GM18909 (cell line): ENCODE measurements around the gene TJAP1.
A peak's percentile ranks its signal among the peaks of the same experiment; 100 is the strongest.

Experiments used
- ATAC-seq: cut with Tn5 transposase; IDR thresholded peaks from one replicate; pipeline ENCODE4 v1.9.1; 2021; ENCODE audit warnings: mild to moderate bottlenecking; ENCODE audit not compliant: unreplicated experiment, poor library complexity

TJAP1 gene

DNA sequence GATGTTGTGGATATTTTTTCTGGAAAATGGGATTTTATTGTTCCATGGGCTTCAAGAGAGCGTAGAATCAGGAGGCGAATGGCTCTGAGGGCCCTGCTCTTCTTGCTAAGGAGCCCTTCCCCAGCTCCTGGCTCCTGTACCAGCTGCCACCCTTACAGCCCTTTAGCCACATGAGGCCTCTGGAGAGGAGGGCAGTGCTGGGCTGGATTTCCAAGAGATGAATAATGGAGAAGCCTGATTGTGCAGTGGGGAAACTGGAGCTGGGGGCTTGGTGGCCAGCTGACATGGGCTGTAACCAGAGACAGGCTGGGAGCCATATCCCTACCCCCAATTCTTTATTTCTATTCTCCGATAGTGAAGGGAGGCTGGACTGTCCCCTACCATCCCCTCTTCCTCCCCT lies 23.6 kb downstream of the TJAP1 start:
- no peak for ATAC-seq

DNA sequence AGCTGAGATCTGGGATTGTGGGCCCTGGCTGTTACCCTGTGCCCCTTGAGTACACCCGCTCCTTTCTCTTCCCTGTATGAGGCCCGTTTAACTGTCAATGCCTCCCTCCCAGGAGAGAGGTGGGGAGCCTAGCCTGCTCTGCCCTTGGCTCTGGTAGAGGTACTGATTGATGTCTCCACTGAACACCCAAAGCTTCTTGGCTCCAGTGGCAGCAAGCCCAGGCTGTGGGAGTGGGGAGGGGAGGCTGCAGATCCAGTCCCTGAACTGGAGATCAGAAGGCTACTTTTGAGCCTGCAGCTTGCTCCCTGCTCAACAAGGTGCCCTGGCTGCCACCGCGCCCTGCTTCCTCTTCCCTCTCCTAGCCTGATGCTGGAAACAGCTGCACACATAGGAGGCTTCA lies 25.3 kb downstream of the TJAP1 start:
- ATAC-seq, result no peak

DNA sequence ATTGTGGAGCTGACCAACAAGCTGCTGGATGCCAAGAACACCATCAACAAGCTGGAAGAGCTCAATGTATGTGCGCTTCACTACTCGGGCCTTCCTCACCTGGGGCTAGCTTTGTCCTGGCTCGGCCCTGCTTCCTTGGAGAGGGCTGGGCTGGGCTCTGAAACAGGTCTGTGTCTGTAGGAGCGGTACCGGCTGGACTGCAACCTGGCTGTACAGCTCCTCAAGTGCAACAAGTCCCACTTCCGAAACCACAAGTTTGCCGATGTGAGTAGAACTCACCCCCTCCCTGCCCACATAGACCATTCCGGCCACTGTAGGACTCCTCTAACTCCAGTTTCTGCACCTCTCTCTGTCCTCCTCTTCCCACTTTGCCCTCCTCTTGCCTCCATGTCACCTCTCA lies 26.1 kb downstream of the TJAP1 start:
- no peak for ATAC-seq

DNA sequence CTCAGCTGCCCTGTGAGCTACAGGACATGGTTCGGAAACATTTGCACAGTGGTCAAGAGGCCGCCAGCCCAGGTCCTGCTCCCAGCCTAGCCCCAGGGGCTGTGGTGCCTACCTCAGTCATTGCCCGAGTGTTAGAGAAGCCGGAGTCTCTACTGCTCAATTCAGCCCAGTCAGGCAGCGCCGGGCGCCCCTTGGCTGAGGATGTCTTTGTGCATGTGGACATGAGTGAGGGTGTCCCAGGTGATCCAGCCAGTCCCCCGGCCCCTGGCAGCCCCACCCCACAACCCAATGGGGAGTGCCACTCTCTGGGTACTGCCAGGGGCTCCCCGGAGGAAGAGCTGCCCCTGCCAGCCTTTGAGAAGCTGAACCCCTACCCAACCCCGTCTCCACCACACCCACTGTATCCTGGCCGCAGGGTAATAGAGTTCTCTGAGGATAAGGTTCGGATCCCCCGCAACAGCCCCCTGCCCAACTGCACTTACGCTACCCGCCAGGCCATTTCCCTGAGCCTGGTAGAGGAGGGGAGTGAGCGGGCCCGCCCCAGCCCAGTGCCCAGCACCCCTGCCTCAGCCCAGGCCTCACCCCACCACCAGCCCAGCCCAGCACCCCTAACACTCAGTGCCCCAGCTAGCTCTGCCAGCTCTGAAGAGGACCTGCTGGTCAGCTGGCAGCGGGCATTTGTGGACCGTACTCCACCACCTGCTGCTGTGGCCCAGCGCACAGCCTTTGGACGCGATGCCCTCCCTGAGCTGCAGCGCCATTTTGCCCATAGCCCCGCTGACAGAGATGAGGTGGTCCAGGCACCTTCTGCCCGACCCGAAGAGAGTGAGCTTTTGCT lies 27.6 kb downstream of the TJAP1 start:
- no peak for ATAC-seq

DNA sequence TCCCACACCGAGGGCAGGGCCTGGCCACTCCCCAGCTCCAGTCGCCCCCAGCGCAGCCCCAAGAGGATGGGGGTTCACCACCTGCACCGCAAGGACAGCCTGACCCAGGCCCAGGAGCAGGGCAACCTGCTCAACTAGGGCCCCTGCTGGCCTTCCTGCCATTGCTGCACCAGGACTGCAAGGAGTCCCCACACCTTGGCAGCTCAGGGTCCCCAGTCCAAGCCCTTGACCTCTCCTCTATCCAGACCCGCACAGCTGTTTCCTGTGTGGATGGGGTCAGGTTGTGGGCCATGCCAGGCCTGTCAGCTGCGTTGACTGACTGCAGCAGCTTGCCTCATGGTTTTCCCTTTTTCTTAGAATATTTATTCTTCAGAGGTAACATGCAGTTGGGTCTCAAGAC lies 28.3 kb downstream of the TJAP1 start:
- ATAC-seq, result no peak

DNA sequence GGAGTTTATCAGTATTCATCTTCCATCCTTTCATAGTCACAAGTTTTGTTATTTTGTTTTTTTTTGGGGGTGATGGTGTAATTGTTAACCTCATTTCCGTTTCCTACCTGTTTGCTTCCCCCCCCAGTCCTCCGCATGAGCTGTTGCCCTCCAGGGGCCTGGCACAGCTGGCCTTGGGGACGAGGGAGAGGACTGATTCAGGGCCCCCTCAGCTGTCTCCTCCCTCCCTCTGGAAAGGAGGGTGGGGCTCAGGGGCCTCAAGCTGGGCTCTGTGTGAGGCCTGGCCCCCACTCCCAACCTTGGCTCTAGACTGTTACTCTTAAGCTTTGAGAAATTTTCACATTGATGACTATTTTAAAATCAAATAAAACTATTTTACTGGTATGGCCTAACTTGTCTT lies 28.8 kb downstream of the TJAP1 start:
- ATAC-seq, result no peak

DNA sequence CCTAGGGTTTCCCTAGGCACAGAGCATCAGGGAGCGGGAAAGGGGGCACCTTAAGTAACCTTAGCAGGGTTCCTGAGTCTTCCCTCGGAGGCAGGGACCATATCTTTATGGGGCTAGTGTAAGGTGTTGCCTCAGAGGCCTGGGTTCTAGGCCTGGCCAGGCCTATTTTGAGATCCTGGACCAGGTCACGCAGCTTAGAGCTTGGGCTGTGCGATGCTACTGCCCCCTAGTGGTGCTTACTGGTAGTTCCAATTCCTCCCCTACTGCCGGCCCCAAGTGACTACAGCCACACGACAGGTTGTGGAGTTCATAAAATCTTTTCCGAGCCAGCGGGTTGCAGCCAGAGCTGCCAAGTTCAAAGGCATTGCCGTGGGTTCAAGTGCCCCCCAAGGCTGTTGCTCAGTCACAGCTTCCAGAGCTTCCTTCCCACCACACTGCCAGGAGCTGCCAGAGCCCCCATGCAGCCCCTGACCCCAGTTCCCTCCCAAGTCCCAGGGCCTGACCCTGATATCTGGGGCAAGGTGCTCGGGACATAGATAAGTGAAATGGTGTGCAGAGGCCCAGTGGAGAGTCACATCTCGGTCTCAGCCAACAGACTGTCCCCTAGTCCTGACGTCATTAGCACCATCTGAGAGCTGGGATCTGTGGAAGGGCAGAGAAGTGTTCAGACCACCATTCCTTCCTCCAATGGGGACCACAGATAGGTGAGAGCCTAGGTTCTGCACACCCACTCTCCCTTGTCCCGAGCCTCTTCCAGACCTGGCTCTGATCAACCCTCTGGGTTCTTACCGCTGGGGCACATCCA lies 29.5 kb downstream of the TJAP1 start:
- ATAC-seq, result peak; percentile 50

DNA sequence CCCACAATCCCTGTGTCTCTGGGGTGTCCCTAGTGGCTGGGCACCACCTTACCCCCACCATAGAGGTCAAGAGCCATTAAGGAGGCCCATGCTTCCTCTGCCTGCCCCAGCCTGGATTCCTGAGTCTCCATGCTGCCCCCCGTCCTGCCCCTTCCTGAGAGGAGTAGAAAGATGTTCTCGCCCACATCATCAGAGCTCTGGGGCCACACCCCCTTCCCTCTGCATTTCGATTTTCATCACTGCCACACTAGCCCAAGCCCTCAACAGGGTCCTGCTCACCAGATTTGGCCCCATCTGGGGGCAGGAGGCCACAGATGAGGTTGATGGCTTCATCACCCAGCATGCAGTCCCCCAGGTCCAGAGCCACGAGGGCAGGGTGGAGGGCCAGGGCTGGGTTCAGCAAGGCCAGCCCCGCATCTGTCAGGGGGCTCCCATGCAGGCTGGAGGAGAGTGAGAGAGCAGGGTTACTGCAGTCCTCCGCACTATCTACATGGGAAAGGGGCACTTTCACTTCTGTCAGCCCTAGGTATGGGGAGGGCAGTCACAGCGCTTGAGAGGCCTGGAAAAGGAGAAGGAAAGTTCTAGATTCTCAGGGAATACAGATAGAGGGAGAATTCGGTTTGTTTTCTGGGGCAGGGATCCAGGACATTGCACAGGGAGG lies 31.2 kb downstream of the TJAP1 start:
- ATAC-seq, result no peak

DNA sequence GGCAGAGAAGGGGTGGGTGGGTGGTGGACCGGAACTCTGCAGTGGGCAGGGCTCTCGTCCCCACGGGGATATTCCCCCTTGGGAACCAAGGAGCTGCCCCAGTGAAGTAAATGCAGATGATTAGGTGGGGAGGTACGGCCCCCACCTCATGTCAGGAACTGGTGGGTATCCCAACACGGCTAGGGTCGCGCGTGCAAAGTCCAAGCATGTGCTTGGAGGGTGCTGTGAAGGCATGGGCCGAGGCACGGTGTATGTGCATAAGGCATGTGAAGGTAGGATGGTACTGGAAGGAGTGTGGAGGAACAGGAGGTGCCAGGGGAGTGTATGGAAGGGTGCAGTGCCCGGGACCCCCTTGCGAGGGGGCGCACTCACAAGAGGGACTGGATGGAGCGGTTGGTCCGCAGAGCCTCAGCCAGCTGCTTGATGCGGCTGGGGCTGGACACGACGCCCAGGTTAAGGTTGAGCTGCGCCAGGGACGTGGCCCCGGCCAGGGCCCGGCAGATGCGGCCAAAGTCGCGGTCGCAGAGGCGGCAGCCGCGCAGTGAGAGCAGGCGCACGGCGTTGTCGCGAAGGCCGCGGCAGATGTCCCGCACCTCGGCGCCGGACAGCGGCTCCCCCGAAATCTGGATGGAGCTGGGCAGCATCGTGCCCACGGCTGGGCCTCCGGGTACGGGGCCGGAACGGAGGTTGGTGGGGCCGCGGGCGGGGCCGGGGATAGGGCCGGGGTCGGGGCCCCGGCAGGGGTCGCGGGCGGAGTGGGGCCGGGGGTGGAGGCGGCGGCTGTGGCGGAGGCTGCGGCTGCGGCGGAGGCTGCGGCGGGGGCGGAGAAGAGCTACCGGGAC lies 32.0 kb downstream of the TJAP1 start:
- no peak for ATAC-seq

DNA sequence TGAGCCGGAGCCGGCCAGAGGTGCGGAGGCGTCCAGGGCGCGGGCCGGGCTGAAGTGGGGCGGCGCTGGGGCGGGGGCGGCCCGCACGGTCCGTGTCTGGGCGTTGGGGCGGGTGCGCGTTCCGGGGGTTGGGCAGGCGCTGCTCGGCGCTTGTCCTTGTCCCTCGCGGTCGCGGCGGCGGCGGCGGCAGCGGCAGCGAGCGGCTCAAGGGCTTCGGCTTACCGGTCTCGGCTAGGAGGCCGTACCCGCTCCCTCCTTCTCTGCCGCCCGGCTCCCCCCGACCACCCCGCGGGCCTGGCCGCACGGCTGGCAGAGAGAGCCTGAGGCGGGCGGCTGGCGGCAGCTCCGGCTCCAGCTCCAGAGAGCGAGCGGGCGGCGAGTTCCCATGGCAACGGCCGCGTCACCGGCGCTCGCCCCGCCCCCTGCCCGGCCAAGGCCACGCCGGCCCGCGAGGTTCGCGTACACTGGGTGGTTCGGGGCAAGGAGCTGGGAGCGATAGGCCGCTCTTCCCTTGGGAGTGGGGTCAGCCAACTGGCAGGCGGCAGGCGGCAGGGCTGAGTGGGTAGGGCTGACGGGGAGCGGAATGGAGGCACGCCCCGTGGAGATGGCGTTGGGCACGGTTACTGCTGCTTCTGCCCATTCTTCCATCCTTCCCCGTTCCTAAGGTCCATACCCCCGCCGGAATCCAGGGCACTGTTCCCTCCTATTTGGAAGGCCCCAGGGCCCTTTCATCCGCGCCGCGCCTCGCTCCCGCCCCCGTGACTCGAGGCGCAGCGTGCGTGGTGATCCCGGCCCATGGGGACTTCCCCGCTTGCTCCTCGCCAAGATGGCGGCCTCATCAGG lies 32.8 kb downstream of the TJAP1 start, which contains the start of gene LRRC73:
LRRC73 (minus strand) TSS at position 363 of the 843 bp plus-strand sequence. CDS start 561 bp downstream, outside the sequence.
- peak; percentile 72 for ATAC-seq

DNA sequence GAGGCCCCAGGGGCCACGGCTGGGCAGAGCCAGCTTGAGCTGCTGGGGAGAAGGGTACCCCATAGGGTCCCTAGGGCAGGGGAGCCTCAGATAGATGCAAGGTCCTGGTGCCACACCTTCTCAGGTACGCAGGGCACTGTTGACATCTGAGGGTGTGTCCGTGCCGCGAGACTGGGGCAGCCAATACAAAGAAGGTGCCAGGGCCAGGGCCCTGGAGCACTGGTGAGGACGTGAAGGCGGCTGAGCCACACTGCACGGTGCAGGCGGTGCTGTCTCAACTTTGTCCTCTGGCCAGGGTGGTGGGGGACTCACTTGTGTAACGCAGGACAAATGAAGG lies 33.4 kb downstream of the TJAP1 start:
- no peak for ATAC-seq

DNA sequence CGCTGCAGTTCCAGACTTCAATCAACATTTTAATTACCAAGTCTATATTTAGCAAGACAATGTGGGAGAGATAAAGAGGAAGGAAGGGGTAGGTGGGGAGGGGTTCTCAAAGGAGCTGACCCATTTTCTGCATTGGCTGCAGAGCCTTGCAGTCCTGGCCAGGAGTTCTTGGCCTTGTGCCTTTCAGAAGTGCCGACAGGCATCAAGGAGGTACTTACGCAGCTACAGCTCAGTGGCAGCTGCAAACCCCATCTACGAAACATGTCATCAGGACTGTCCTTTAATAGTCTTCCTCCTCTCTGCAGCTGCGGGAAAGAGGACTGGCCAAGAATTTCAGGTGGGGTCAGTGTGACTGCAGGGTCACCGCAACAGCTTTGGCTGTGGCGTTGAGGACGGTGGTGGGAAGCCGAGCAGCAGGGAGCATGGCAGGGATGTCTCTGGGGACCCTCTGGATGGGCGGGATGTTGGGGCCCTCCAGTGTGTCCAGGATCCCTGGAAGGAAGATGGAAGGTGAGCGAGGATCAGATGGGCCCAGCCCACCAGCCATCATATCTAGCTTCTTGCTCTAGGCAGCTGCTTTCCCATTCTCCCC lies 34.5 kb downstream of the TJAP1 start:
- no peak for ATAC-seq

DNA sequence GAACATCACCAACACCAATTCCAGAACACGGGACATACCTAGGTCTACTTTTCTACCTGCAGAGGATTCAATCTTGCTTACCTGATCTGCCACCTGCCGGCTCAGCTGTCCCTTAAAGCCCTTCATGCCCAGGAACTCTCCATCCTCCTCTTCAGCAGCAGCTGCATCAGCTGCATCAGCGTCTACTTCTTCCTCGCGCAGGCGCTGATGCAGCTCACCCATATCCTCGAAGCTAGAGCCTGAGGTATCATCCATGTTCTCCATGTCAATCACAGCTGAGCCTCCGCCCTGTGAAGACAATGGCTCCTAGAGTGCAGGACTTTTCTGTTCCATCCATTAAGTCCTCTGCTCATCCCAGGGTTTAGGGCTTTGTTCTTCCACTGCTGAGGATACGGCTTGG lies 38.4 kb downstream of the TJAP1 start:
- ATAC-seq, result no peak

DNA sequence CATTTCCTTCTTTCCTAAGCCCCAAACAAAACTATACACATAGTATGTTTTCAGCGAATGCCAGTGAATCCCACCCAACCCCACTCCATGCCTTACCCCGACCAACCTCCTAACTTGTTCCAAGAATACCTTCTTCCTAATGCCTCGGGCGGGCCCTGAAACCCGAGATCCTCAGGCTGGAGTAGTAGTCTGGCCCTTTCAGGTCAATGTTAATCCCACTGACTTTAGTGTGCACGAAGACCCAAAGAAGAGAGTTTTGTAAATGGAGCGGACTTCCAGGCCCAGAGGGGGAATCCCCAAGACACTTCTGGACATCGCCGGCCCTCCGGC lies 39.0 kb downstream of the TJAP1 start:
- ATAC-seq, result no peak

DNA sequence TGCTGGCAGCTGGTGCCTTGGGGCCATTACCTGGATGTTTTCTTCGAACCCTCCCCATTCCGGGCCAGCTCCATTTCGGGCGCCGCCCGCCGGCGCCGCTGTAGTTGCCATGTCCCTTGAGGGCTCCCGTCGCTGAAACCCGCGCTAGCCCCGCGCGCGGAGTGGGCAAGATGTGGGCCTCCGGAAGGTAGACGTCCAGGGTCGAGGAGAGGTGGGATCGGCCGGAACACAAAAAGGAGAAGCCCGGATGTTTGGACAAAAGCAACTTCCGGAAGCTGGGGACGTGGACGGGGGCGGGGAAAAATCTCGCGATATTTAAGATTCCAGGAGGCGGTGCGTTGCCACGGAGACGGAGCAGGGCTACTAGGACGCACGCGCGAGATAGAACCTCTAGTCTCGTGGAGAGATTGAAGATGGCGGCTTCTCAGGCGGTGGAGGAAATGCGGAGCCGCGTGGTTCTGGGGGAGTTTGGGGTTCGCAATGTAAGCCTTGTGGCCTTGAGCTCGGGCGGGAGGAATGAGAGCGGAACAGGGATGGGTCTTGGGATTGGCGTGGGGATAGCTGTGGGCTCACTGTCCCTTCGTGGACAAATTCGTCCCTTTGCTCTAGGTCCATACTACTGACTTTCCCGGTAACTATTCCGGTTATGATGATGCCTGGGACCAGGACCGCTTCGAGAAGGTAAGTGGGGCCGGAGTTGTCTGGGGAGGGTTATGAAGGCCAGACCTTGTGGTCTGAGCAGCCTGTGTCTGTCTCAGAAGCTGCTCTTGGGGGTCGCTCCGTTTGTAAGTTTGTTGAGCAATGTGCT lies 39.5 kb downstream of the TJAP1 start, which contains the start of the genes POLR1C and YIPF3:
POLR1C (plus strand) TSS at position 393 of the 808 bp plus-strand sequence; CDS start at position 414, 21 bp downstream.
YIPF3 (minus strand) TSS at position 230 of the 808 bp plus-strand sequence; CDS start at position 111, 119 bp downstream.
- ATAC-seq, result peak; percentile 85

DNA sequence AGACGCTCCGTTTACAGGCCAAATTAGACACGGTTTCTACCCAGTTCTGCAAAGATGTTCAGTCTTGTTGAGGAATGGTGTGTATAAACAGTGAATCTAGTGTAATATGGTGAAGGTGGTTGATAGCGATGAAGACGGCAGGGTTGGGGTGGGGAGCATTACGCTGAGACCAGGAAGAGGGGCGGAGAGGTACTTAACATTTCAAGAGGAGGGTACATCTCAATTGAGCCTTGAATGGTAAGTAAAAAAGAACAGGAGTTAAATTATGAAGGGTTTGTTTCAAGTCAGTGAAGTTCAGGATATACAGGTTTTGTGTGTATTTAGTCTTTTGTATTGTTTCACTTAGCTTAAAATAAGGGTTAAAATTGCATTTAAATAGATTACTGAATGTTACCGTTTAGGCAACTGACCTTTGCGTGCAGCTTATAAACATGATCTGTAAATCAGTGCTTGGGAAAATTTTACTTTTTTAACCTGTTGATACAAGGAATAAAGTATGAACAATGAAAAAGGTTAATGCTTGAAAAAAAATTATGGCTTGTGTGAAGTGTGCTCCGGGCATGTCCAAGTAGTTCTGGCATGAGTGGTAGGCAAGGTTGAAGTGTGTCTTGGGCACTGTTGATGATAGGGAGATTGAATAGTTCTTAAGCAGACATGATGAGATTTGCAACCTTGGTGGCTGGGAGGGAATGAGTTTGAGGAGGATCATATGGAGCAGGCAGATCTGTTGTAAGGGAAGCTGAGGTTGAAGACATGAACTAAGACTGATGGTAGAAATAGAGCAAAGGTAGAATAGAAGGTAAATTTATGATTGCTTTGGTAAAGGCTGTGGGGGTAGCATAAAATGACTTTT lies 40.4 kb downstream of the TJAP1 start:
- no peak for ATAC-seq

DNA sequence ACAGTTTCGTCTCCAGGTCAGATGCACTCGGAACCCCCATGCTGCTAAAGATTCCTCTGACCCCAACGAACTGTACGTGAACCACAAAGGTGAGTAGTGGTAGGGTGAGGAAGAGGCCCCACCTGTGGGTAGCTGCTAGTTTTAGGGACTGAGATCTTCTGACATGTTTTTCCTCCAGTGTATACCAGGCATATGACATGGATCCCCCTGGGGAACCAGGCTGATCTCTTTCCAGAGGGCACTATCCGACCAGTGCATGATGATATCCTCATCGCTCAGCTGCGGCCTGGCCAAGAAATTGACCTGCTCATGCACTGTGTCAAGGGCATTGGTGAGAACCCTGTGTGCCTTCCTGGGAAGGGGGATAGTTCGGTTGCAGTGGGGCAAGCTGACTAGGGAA lies 42.7 kb downstream of the TJAP1 start:
- no peak for ATAC-seq
